ENCODE measurements around the gene TYRO3.

Gene TYRO3

DNA sequence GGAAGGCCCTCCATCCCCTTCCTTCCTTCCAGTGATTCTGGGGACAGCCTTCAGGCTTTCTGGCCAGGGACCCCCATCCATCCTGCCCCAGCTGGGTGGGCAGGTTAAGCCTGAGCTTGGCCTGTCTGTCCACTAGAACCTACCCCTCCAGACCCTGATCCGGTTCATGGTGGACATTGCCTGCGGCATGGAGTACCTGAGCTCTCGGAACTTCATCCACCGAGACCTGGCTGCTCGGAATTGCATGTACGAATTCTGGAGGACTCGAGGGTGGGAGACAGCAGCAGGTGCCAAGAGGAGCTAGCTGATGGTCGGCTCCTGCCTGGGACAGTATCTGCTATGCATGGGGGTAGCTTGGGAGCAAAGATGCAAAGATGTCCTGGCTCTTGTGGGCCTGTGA lies 13.9 kb downstream of the TYRO3 start:
- 97% methylated on average over 8 of the region's 8 CpGs for WGBS, 2 experiments (ENCODE audit: insufficient coverage in 2 of 2)
- H3K4me3 ChIP-seq (ENCODE audit: extremely low read depth, insufficient read depth, low read length, poor library complexity, severe bottlenecking) = no peak overlapping the region
- peaks cover 81% of the 10 kb centered on the region for H3K36me3 ChIP-seq (ENCODE audit: control insufficient read depth, insufficient read depth, low read length)
- peaks cover 17% of the 10 kb centered on the region for H3K4me1 ChIP-seq (ENCODE audit: control insufficient read depth, insufficient read depth, low read length, poor library complexity, severe bottlenecking)
- H3K9me3 ChIP-seq (ENCODE audit: control insufficient read depth, low read length) = no peaks in the 10 kb centered on the region
- H3K27ac ChIP-seq (ENCODE audit: low read depth, low read length, severe bottlenecking) = no peak overlapping the region

DNA sequence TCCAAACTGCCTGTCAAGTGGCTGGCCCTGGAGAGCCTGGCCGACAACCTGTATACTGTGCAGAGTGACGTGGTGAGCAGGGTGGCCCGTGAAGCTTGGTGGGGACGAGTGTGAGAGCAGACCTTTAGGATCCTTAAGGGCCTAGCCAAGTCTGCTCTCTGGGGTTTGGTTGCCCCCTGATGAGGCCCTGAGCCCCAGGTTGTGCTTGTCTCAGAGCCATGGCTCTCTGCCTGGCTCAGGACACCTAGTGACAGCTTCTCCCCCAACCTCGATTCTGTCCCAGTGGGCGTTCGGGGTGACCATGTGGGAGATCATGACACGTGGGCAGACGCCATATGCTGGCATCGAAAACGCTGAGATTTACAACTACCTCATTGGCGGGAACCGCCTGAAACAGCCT lies 14.4 kb downstream of the TYRO3 start:
- WGBS, 2 experiments (ENCODE audit: insufficient coverage in 2 of 2) = 96 to 99% methylated on average over 11 to 12 of the region's 13 CpGs

DNA sequence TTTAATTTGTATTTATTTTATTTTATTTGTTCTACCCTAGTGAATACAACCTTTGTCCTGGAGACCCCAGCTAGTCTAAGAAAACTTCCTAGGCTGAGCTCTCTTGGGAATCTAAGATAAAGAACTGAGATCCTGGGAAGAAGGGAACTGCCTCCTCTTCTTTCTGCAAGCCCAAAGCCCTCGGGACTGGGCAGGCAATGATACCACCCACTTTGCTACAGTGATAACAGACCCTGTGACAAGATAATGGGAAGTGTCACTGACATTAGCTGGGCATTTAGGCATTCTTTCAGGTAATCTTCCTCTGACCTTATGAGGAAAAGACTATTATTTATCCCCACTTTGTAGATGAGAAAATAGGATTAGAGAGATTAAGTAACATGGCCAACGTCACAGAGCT lies 15.1 kb downstream of the TYRO3 start:
- Histone ChIP-seq H3K9me3 (ENCODE audit: control insufficient read depth, low read length) (no peaks in the 10 kb centered on the region), H3K4me1 (ENCODE audit: control insufficient read depth, insufficient read depth, low read length, poor library complexity, severe bottlenecking) (peaks cover 6% of the 10 kb centered on the region), H3K27ac (ENCODE audit: low read depth, low read length, severe bottlenecking) (no peak overlapping the region), H3K36me3 (ENCODE audit: control insufficient read depth, insufficient read depth, low read length) (peaks cover 87% of the 10 kb centered on the region), H3K4me3 (ENCODE audit: extremely low read depth, insufficient read depth, low read length, poor library complexity, severe bottlenecking) (no peak overlapping the region)
- WGBS, 2 experiments (ENCODE audit: insufficient coverage in 2 of 2) = 33 to 40% methylated on average over 1 of the region's 2 CpGs

More for the DNA sequence above, 14.4 kb downstream of the TYRO3 start:
- H3K36me3 ChIP-seq (ENCODE audit: control insufficient read depth, insufficient read depth, low read length) = peaks cover 85% of the 10 kb centered on the region
- peak overlapping the region; percentile 23 for H3K27ac ChIP-seq (ENCODE audit: low read depth, low read length, severe bottlenecking)
- H3K9me3 ChIP-seq (ENCODE audit: control insufficient read depth, low read length) = no peaks in the 10 kb centered on the region
- H3K4me1 ChIP-seq (ENCODE audit: control insufficient read depth, insufficient read depth, low read length, poor library complexity, severe bottlenecking) = peaks cover 13% of the 10 kb centered on the region
- no peak overlapping the region for H3K4me3 ChIP-seq (ENCODE audit: extremely low read depth, insufficient read depth, low read length, poor library complexity, severe bottlenecking)

DNA sequence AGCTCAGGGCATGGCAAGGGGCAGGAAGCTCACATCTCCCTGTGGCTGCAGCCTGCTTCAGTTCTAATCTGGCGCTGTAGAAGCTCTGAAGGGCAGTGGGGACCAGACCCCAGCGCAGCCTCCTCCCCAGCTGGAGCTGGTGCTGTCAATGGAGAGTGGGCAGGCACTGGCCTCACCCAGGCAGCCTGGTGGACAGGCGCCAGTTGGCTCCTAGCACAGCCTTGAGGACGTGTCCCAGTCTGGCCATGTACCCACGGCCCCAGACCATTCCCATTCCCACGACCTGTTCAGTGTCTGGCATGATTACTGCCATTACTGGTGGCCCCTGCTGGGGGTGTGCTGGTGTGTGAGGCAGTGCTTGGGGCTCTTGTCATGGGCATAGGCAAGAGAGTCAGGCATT lies 16.3 kb downstream of the TYRO3 start:
- Histone ChIP-seq H3K4me1 (ENCODE audit: control insufficient read depth, insufficient read depth, low read length, poor library complexity, severe bottlenecking) (peaks cover 2% of the 10 kb centered on the region), H3K27ac (ENCODE audit: low read depth, low read length, severe bottlenecking) (no peak overlapping the region), H3K36me3 (ENCODE audit: control insufficient read depth, insufficient read depth, low read length) (peaks cover 77% of the 10 kb centered on the region), H3K9me3 (ENCODE audit: control insufficient read depth, low read length) (no peaks in the 10 kb centered on the region), H3K4me3 (ENCODE audit: extremely low read depth, insufficient read depth, low read length, poor library complexity, severe bottlenecking) (no peak overlapping the region)
- 97 to 98% methylated on average over 5 to 6 of the region's 6 CpGs for WGBS, 2 experiments (ENCODE audit: insufficient coverage in 2 of 2)

DNA sequence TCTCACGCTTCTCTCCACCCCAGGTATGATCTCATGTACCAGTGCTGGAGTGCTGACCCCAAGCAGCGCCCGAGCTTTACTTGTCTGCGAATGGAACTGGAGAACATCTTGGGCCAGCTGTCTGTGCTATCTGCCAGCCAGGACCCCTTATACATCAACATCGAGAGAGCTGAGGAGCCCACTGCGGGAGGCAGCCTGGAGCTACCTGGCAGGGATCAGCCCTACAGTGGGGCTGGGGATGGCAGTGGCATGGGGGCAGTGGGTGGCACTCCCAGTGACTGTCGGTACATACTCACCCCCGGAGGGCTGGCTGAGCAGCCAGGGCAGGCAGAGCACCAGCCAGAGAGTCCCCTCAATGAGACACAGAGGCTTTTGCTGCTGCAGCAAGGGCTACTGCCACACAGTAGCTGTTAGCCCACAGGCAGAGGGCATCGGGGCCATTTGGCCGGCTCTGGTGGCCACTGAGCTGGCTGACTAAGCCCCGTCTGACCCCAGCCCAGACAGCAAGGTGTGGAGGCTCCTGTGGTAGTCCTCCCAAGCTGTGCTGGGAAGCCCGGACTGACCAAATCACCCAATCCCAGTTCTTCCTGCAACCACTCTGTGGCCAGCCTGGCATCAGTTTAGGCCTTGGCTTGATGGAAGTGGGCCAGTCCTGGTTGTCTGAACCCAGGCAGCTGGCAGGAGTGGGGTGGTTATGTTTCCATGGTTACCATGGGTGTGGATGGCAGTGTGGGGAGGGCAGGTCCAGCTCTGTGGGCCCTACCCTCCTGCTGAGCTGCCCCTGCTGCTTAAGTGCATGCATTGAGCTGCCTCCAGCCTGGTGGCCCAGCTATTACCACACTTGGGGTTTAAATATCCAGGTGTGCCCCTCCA lies 19.1 kb downstream of the TYRO3 start:
- WGBS, 2 experiments (ENCODE audit: insufficient coverage in 2 of 2) = 95 to 100% methylated on average over 8 of the region's 12 CpGs
- H3K9me3 ChIP-seq (ENCODE audit: control insufficient read depth, low read length) = no peaks in the 10 kb centered on the region
- peaks cover 49% of the 10 kb centered on the region for H3K36me3 ChIP-seq (ENCODE audit: control insufficient read depth, insufficient read depth, low read length)
- no peaks in the 10 kb centered on the region for H3K4me1 ChIP-seq (ENCODE audit: control insufficient read depth, insufficient read depth, low read length, poor library complexity, severe bottlenecking)
- peak overlapping the region; percentile 41 for H3K27ac ChIP-seq (ENCODE audit: low read depth, low read length, severe bottlenecking)
- H3K4me3 ChIP-seq (ENCODE audit: extremely low read depth, insufficient read depth, low read length, poor library complexity, severe bottlenecking) = no peak overlapping the region

DNA sequence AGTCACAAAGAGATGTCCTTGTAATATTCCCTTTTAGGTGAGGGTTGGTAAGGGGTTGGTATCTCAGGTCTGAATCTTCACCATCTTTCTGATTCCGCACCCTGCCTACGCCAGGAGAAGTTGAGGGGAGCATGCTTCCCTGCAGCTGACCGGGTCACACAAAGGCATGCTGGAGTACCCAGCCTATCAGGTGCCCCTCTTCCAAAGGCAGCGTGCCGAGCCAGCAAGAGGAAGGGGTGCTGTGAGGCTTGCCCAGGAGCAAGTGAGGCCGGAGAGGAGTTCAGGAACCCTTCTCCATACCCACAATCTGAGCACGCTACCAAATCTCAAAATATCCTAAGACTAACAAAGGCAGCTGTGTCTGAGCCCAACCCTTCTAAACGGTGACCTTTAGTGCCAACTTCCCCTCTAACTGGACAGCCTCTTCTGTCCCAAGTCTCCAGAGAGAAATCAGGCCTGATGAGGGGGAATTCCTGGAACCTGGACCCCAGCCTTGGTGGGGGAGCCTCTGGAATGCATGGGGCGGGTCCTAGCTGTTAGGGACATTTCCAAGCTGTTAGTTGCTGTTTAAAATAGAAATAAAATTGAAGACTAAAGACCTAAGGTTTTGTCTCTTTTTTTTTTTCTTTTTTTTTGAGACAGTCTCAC lies 19.8 kb downstream of the TYRO3 start:
- peak overlapping the region; percentile 41 for H3K27ac ChIP-seq (ENCODE audit: low read depth, low read length, severe bottlenecking)
- WGBS, 2 experiments (ENCODE audit: insufficient coverage in 2 of 2) = 83 to 90% methylated on average over 6 to 9 of the region's 9 CpGs

DNA sequence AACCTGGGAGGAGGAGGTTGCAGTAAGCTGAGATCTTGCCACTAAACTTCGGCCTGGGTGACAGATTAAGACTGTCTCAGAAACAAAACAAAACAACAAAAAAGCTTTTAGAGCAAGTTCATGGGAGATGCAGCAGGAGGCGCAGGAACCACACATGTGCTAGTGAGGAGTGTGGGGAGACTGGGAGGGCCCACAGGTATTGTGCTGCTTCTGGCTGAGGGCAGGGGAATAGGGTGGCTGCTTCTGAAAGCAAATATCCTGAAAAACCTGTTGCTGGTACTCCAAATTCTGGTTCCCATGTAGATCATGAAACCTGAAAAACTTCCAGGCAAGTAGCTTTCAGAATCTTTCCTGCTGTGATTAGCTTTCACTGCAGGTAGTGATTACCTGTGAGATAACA lies 22.1 kb downstream of the TYRO3 start:
- peaks cover 8% of the 10 kb centered on the region for H3K4me1 ChIP-seq (ENCODE audit: control insufficient read depth, insufficient read depth, low read length, poor library complexity, severe bottlenecking)
- 100% methylated on average over 1 of the region's 2 CpGs; no CpG with 5 or more reads in 1 of the 2 experiments for WGBS, 2 experiments (ENCODE audit: insufficient coverage in 2 of 2)
- no peak overlapping the region for H3K27ac ChIP-seq (ENCODE audit: low read depth, low read length, severe bottlenecking)
- peaks cover 25% of the 10 kb centered on the region for H3K36me3 ChIP-seq (ENCODE audit: control insufficient read depth, insufficient read depth, low read length)
- no peaks in the 10 kb centered on the region for H3K9me3 ChIP-seq (ENCODE audit: control insufficient read depth, low read length)
- H3K4me3 ChIP-seq (ENCODE audit: extremely low read depth, insufficient read depth, low read length, poor library complexity, severe bottlenecking) = no peak overlapping the region

More for the DNA sequence above, 19.8 kb downstream of the TYRO3 start:
- H3K4me1 ChIP-seq (ENCODE audit: control insufficient read depth, insufficient read depth, low read length, poor library complexity, severe bottlenecking) = no peaks in the 10 kb centered on the region
- no peak overlapping the region for H3K4me3 ChIP-seq (ENCODE audit: extremely low read depth, insufficient read depth, low read length, poor library complexity, severe bottlenecking)
- no peaks in the 10 kb centered on the region for H3K9me3 ChIP-seq (ENCODE audit: control insufficient read depth, low read length)
- H3K36me3 ChIP-seq (ENCODE audit: control insufficient read depth, insufficient read depth, low read length) = peaks cover 42% of the 10 kb centered on the region

DNA sequence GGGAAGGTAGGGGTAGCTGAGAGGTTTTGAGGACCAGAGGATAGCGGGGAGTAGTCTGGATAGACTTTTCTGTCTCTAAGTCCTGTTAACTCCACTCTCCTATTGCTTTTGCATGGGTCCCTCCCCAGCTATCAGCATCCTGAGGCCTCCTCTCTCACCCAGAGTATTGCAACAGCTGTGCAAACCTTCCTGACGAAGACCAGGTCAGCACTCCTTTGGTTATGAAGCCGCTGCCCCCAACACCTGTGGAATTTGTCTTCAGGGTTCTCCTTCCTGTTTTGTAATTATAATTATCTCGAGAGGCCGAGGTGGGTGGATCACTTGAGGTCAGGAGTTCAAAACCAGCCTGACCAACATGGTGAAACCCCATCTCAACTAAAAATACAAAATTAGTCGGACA lies 24.8 kb downstream of the TYRO3 start:
- Histone ChIP-seq H3K9me3 (ENCODE audit: control insufficient read depth, low read length) (no peaks in the 10 kb centered on the region), H3K4me3 (ENCODE audit: extremely low read depth, insufficient read depth, low read length, poor library complexity, severe bottlenecking) (no peak overlapping the region), H3K4me1 (ENCODE audit: control insufficient read depth, insufficient read depth, low read length, poor library complexity, severe bottlenecking) (peaks cover 8% of the 10 kb centered on the region), H3K27ac (ENCODE audit: low read depth, low read length, severe bottlenecking) (no peak overlapping the region), H3K36me3 (ENCODE audit: control insufficient read depth, insufficient read depth, low read length) (peaks cover 3% of the 10 kb centered on the region)
- 93 to 100% methylated on average over 2 to 3 of the region's 6 CpGs for WGBS, 2 experiments (ENCODE audit: insufficient coverage in 2 of 2)

DNA sequence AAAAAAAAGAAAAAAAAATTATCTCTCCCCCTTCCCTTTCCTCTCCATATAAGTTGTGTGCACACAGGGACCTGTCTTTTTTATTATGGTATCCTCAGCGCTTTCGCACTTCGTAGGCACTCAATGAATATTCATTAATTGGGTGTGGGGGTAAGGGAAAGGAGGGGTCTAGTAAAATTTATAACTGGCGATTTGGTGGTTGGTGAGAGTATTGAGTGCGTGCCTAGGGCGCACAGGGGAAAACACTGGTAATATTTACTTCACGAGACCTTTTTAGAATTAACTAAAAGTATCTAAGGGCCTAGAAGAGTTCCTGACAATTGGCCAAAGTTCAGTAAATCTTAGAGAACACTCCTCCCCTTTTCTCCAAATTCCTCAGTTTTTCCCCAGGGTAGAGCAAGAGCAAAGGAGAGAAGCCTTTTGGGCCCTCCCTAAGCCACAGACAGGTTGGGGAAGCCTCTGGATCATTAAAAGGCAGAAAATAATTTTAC lies 25.7 kb downstream of the TYRO3 start:
- peaks cover 8% of the 10 kb centered on the region for H3K4me1 ChIP-seq (ENCODE audit: control insufficient read depth, insufficient read depth, low read length, poor library complexity, severe bottlenecking)
- no peaks in the 10 kb centered on the region for H3K36me3 ChIP-seq (ENCODE audit: control insufficient read depth, insufficient read depth, low read length)
- no peaks in the 10 kb centered on the region for H3K9me3 ChIP-seq (ENCODE audit: control insufficient read depth, low read length)
- peak overlapping the region; percentile 22 for H3K4me3 ChIP-seq (ENCODE audit: extremely low read depth, insufficient read depth, low read length, poor library complexity, severe bottlenecking)
- peak overlapping the region; percentile 57 for H3K27ac ChIP-seq (ENCODE audit: low read depth, low read length, severe bottlenecking)
- 94 to 100% methylated on average over 1 to 4 of the region's 7 CpGs for WGBS, 2 experiments (ENCODE audit: insufficient coverage in 2 of 2)

DNA sequence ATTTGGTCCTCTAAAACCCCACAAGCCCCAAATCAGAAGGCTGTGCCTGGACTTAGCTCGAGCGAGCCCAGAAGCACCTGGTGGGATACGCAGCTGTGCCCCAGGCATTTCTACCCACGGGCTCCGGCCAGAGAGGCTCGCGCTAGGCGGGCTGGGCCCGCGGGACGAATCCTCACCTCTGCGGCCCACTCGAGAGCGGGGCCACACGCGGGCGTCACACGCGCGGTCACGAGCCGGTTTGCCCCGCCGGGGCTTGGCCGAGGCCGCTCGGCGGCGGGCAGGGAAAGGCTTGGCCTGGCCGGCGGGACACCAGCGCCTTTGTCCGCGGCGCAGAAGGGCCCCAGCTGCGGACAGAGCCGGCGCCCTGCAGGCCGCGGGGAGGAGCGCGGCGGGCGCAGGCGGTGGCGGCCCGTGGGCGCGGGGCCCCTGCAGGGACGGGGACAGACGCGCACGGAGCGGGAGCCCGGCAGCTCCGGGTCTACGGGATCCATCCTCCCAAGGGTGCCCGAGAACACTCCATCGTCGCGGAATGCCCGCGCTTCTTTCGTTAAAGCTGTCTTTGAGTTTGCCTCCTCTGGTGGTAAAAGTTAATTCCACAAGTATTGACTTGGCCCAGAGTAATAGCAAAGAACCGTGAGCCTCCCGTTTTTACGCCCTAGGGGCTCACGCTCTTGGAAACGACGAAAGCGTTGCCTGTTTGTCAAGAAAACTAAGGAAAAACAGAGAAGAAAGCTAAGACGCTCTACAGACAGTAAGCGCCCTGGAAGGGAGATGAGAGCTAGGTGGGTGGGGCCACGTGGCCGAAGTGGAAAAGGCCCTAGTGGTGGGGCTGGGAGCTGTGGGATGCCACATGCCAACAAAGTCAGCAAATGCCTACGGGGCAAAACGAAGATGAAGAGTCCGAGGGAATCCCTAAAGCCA lies 26.4 kb downstream of the TYRO3 start:
- 9 to 10% methylated on average over 62 to 64 of the region's 78 CpGs for WGBS, 2 experiments (ENCODE audit: insufficient coverage in 2 of 2)
- H3K4me3 ChIP-seq (ENCODE audit: extremely low read depth, insufficient read depth, low read length, poor library complexity, severe bottlenecking) = peak overlapping the region; percentile 22
- no peaks in the 10 kb centered on the region for H3K36me3 ChIP-seq (ENCODE audit: control insufficient read depth, insufficient read depth, low read length)
- H3K9me3 ChIP-seq (ENCODE audit: control insufficient read depth, low read length) = no peaks in the 10 kb centered on the region
- H3K4me1 ChIP-seq (ENCODE audit: control insufficient read depth, insufficient read depth, low read length, poor library complexity, severe bottlenecking) = peaks cover 8% of the 10 kb centered on the region
- peak overlapping the region; percentile 57 for H3K27ac ChIP-seq (ENCODE audit: low read depth, low read length, severe bottlenecking)
